ENCODE data around the gene BANF2.

DNA sequence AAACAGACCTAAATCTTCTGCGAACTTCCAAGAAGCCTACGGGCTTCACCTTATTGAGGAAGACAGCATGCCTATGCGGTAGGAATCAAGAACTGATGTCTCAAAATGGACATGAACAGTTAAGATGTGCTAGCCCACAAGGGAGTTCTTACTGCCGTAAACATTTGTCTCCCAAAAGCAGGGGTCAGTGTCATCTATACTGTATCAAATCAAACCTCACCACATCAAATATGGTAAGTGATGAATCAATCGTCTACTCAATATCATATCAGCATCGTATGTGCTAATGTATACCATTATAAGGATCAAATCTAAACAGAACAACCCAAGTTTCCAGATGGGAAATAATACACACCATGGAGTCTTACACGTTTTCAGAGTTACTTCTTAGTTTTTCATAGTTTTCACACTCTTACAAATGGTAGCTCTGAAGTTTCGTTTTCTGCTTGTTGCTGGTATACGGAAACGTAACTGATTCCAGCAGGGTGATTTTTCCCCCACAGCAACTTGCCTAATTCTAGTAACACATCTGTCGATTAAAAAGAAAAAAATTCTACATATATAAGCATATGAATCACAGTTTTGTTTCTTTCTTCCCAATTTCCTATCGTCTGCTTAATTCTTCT is 30.3 kb upstream of the BANF2 start:
- TF ChIP-seq, protein P1, sequence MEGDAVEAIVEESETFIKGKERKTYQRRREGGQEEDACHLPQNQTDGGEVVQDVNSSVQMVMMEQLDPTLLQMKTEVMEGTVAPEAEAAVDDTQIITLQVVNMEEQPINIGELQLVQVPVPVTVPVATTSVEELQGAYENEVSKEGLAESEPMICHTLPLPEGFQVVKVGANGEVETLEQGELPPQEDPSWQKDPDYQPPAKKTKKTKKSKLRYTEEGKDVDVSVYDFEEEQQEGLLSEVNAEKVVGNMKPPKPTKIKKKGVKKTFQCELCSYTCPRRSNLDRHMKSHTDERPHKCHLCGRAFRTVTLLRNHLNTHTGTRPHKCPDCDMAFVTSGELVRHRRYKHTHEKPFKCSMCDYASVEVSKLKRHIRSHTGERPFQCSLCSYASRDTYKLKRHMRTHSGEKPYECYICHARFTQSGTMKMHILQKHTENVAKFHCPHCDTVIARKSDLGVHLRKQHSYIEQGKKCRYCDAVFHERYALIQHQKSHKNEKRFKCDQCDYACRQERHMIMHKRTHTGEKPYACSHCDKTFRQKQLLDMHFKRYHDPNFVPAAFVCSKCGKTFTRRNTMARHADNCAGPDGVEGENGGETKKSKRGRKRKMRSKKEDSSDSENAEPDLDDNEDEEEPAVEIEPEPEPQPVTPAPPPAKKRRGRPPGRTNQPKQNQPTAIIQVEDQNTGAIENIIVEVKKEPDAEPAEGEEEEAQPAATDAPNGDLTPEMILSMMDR (IDR thresholded peaks at IDR 0.05; ENCODE audit: low read depth, low read length) = no peak
- TF ChIP-seq, protein P2, sequence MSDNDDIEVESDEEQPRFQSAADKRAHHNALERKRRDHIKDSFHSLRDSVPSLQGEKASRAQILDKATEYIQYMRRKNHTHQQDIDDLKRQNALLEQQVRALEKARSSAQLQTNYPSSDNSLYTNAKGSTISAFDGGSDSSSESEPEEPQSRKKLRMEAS (IDR thresholded peaks at IDR 0.05; ENCODE audit: low read depth, low read length) = no peak
- no peak for TF ChIP-seq POLR2A (IDR thresholded peaks at IDR 0.05; ENCODE audit: extremely low read depth, insufficient read length)
